HepG2 (cell line): Measurements from ENCODE around the gene DHX32. TPM values are rescaled to one million over a fixed set of nuclear protein-coding genes. Genes with fewer than 3 reads are reported as not detected.
A peak's percentile ranks its signal among the peaks of the same experiment; 100 is the strongest.

Experiments
- ARNT ChIP-seq: fragments of 450-650 bp; IDR thresholded peaks from 2 replicates; pipeline ENCODE4 v1.6.1; 2017
- ATM ChIP-seq: fragments of 450-650 bp; IDR thresholded peaks from 2 replicates; pipeline ENCODE4 v1.7.1; 2017; ENCODE audit warnings: mild to moderate bottlenecking, borderline replicate concordance
- DR1 ChIP-seq: sonication (generic); formaldehyde crosslinking; IDR thresholded peaks from 2 replicates; pipeline ENCODE4 v1.8.0; 2021; ENCODE audit warnings: mild to moderate bottlenecking, missing genetic modification reagents, inconsistent platforms
- ELF3 ChIP-seq: IDR thresholded peaks from 2 replicates; pipeline ENCODE4 v1.6.1; 2016; ENCODE audit warnings: missing genetic modification reagents, missing compliant biosample characterization
- EP300 ChIP-seq, 3 experiments: sonication (generic) in 1 of 3; formaldehyde crosslinking in 1 of 3; IDR thresholded peaks; 2 replicates each; pipeline versions ENCODE4 v1.5.1 to v1.6.1; 2011 to 2020; ENCODE audit warnings: low read depth in 2 of 3, low read length in 2 of 3, borderline replicate concordance in 1 of 3, improper control_type of control experiment in 1 of 3, mild to moderate bottlenecking in 1 of 3, missing genetic modification reagents in 1 of 3, moderate library complexity in 1 of 3
- HOXA9 ChIP-seq: sonication (generic); formaldehyde crosslinking; IDR thresholded peaks from 2 replicates; pipeline ENCODE4 v1.8.1; 2022; ENCODE audit warnings: missing genetic modification reagents, mild to moderate bottlenecking, moderate library complexity, borderline replicate concordance
- LRRFIP1 ChIP-seq: sonication (generic); formaldehyde crosslinking; conservative IDR thresholded peaks from 2 replicates; pipeline ENCODE4 v1.4.0; 2020; ENCODE audit warnings: missing genetic modification reagents
- NFRKB ChIP-seq: fragments of 450-650 bp; IDR thresholded peaks from 2 replicates; pipeline ENCODE4 v1.6.1; 2017
- PCBP2 ChIP-seq: fragments of 200-400 bp; formaldehyde crosslinking; optimal IDR thresholded peaks from 2 replicates; pipeline ENCODE3; 2018; ENCODE audit warnings: low read length, low read depth; ENCODE audit not compliant: poor library complexity, severe bottlenecking
- PRDM10 ChIP-seq: sonication (generic); formaldehyde crosslinking; IDR thresholded peaks from 2 replicates; pipeline ENCODE4 v1.4.0; 2020; ENCODE audit warnings: low read depth, missing genetic modification reagents
- PREB ChIP-seq: sonication (generic); formaldehyde crosslinking; IDR thresholded peaks from 2 replicates; pipeline ENCODE4 v1.4.0; 2020; ENCODE audit warnings: missing genetic modification reagents
- SALL1 ChIP-seq: sonication (generic); formaldehyde crosslinking; IDR thresholded peaks from 2 replicates; pipeline ENCODE4 v1.8.0; 2022; ENCODE audit warnings: mild to moderate bottlenecking, missing genetic modification reagents
- ZIK1 ChIP-seq: sonication (generic); formaldehyde crosslinking; IDR thresholded peaks from 2 replicates; pipeline ENCODE4 v1.5.0; 2020; ENCODE audit warnings: mild to moderate bottlenecking, low read depth, missing genetic modification reagents, borderline replicate concordance
- ZNF234 ChIP-seq: sonication (generic); formaldehyde crosslinking; conservative IDR thresholded peaks from 2 replicates; pipeline ENCODE4 v1.5.1; 2020; ENCODE audit warnings: mild to moderate bottlenecking, missing genetic modification reagents
- ZNF563 ChIP-seq: sonication (generic); formaldehyde crosslinking; IDR thresholded peaks from 2 replicates; pipeline ENCODE4 v1.8.0; 2022; ENCODE audit warnings: mild to moderate bottlenecking, moderate library complexity, missing genetic modification reagents
- ZNF614 ChIP-seq: IDR thresholded peaks from 2 replicates; pipeline ENCODE4 v1.6.1; 2018; ENCODE audit warnings: missing biosample characterization, missing genetic modification reagents, inconsistent platforms, borderline replicate concordance
- ZNF747 ChIP-seq: sonication (generic); formaldehyde crosslinking; IDR thresholded peaks from 2 replicates; pipeline ENCODE4 v1.8.1; 2023; ENCODE audit warnings: missing genetic modification reagents, mild to moderate bottlenecking, borderline replicate concordance
- polyA plus RNA-seq, 8 experiments: library from polyadenylated mRNA; depleted of rRNA in 3 of 8; stranded (reverse) in 7 of 8; unstranded in 1 of 8; fragments of >200 nt; fragmentation: Illumina TruSeq in 4 of 8; extraction: Trizol in 4 of 8; gene quantifications; 2 replicates each; pipeline versions ENCODE4 v1.2.1 to v1.2.3, GENCODE V29; 2011 to 2016; ENCODE audit warnings: low read depth in 4 of 8, missing spikeins in 1 of 8, mixed read lengths in 1 of 8; ENCODE audit not compliant: insufficient read depth in 1 of 8
- total RNA-seq, 5 experiments: library from RNA; depleted of rRNA; stranded (reverse); fragments of >200 nt; fragmentation: Illumina TruSeq; extraction: Trizol; gene quantifications; 2 replicates each; pipeline ENCODE4 v1.2.3, GENCODE V29; 2016; ENCODE audit warnings: low read depth in 1 of 5

The DHX32 gene
- total and polyA plus RNA-seq, 2 of the 13 experiments (the other 11 are each of a cell fraction or from before 2014, with no cell fraction given), result 15.5 to 16.5 TPM

- TF ChIP-seq PRDM10 (CRISPR knock-in tag), result peak; percentile 100
- TF ChIP-seq EP300 (IDR thresholded peaks at IDR 0.05; ENCODE audit: low read depth in 2 of 2, low read length in 2 of 2), result no peak
- TF ChIP-seq EP300 (CRISPR knock-in tag; IDR thresholded peaks at IDR 0.05; ENCODE audit: borderline replicate concordance), result 0 out of 2 replicates have a peak, but pooled peaks have one; percentile 12
- TF ChIP-seq ATM, result no peak
- TF ChIP-seq ZIK1 (CRISPR knock-in tag), result no peak
- no peak for TF ChIP-seq PREB (CRISPR knock-in tag)
- no peak for TF ChIP-seq ZNF234 (CRISPR knock-in tag)
- no peak for TF ChIP-seq PCBP2
- peak; percentile 78; the same call in 1 of the 2 replicates for TF ChIP-seq DR1
- TF ChIP-seq LRRFIP1, result no peak
- TF ChIP-seq ZNF563 (CRISPR knock-in tag), result peak; percentile 50
- TF ChIP-seq ELF3, result no peak
- peak; percentile 72 for TF ChIP-seq SALL1 (CRISPR knock-in tag)
- no peak for TF ChIP-seq ZNF747
- TF ChIP-seq HOXA9 (CRISPR knock-in tag), result no peak
- no peak for TF ChIP-seq ARNT
- no peak for TF ChIP-seq NFRKB
- TF ChIP-seq ZNF614 (CRISPR knock-in tag), result no peak; the same call in 1 of the 2 replicates
These were observed 58.0 kb downstream of the DHX32 start, which contains the start of the genes BCCIP and UROS (continued) for GRCh38 chr10:125822878-125823662.
